IPS-NIHi11 (cell line): ENCODE results near the gene KRT14.
"Not testable (repeated sequence)": the region's sequence is repeated elsewhere in the genome, so short reads cannot be mapped to it uniquely, and the experiment has no call there.

Experiments
- DNase-seq: peaks from one replicate; pipeline ENCODE4 v3.0.0; 2012; ENCODE audit warnings: mixed read lengths, low spot score

KRT14 gene

GRCh38 chr17:41622340-41623183 is 35.9 kb upstream of the KRT14 start:
- DNase-seq, result not testable (repeated sequence)

- no peak for DNase-seq
Observed at GRCh38 chr17:41621916-41622315, 35.2 kb upstream of the KRT14 start.

GRCh38 chr17:41621435-41621817 is 34.7 kb upstream of the KRT14 start:
- DNase-seq, result not testable (repeated sequence)

- no peak for DNase-seq
Observed at GRCh38 chr17:41620583-41621434, 34.1 kb upstream of the KRT14 start.

- DNase-seq, result not testable (repeated sequence)
Observed at GRCh38 chr17:41619927-41620582, 33.4 kb upstream of the KRT14 start.

- no peak for DNase-seq
Observed at GRCh38 chr17:41619036-41619926, 32.6 kb upstream of the KRT14 start.

GRCh38 chr17:41618341-41619035 is 31.8 kb upstream of the KRT14 start:
- no peak for DNase-seq

- no peak for DNase-seq
Observed at GRCh38 chr17:41617698-41618097, 31.0 kb upstream of the KRT14 start.

- DNase-seq, result no peak
Observed at GRCh38 chr17:41617136-41617535, 30.4 kb upstream of the KRT14 start.

GRCh38 chr17:41616486-41616885 is 29.8 kb upstream of the KRT14 start:
- not testable (repeated sequence) for DNase-seq

- peak; percentile 63 for DNase-seq
Observed at GRCh38 chr17:41615454-41615853, 28.8 kb upstream of the KRT14 start.

GRCh38 chr17:41614767-41615166 is 28.1 kb upstream of the KRT14 start:
- not testable (repeated sequence) for DNase-seq

- DNase-seq, result no peak
Observed at GRCh38 chr17:41614098-41614497, 27.4 kb upstream of the KRT14 start.

- DNase-seq, result no peak
Observed at GRCh38 chr17:41613277-41614082, 26.8 kb upstream of the KRT14 start.

GRCh38 chr17:41612376-41613160 is 25.9 kb upstream of the KRT14 start, which contains the start of gene KRT16:
Gene KRT16 (minus strand): TSS chr17:41612767. CDS start chr17:41612688, 79 bp downstream.
- not testable (repeated sequence) for DNase-seq

- DNase-seq, result no peak
Observed at GRCh38 chr17:41610965-41611640, 24.4 kb upstream of the KRT14 start.

- not testable (repeated sequence) for DNase-seq
Observed at GRCh38 chr17:41610061-41610517, 23.4 kb upstream of the KRT14 start.

GRCh38 chr17:41606930-41607329 is 20.2 kb upstream of the KRT14 start:
- DNase-seq, result not testable (repeated sequence)
